MM.1S (cell line): ENCODE measurements around the gene CHST11.

Experiments used
- DNase-seq: peaks from one replicate; pipeline ENCODE4 v3.0.0-alpha.2; 2015
- H2AFZ ChIP-seq: fragments of 300-600 bp; sonication (generic); 2 replicates; pipeline ENCODE4 v1.6.0; 2016; ENCODE audit warnings: antibody characterized with exemption, low read length
- H3F3A ChIP-seq: fragments of 300-600 bp; sonication (generic); 2 replicates; pipeline ENCODE4 v1.6.1; 2016; ENCODE audit warnings: mild to moderate bottlenecking, antibody characterized with exemption, low read length, moderate library complexity, mixed read lengths; ENCODE audit not compliant: insufficient read depth
- H3K27ac ChIP-seq: fragments of 300-600 bp; sonication (generic); 2 replicates; pipeline ENCODE4 v1.5.1; 2016; ENCODE audit warnings: mild to moderate bottlenecking, low read length
- H3K27me3 ChIP-seq: fragments of 300-600 bp; sonication (generic); replicated peaks from 2 replicates; pipeline ENCODE4 v1.6.0; 2016; ENCODE audit warnings: low read length; ENCODE audit not compliant: insufficient read depth
- H3K36me3 ChIP-seq: fragments of 300-600 bp; sonication (generic); replicated peaks from 2 replicates; pipeline ENCODE4 v1.6.1; 2016; ENCODE audit warnings: mild to moderate bottlenecking, low read length, mixed read lengths; ENCODE audit not compliant: insufficient read depth
- H3K4me1 ChIP-seq: fragments of 300-600 bp; sonication (generic); 2 replicates; pipeline ENCODE4 v1.6.1; 2016; ENCODE audit warnings: low read length, mixed read lengths
- H3K4me2 ChIP-seq: fragments of 300-600 bp; sonication (generic); 2 replicates; pipeline ENCODE4 v1.6.0; 2016; ENCODE audit warnings: low read depth, low read length
- H3K4me3 ChIP-seq: fragments of 300-600 bp; sonication (generic); 2 replicates; pipeline ENCODE4 v1.5.1; 2016; ENCODE audit warnings: low read length, mixed read lengths
- H3K79me2 ChIP-seq: fragments of 300-600 bp; sonication (generic); 2 replicates; pipeline ENCODE4 v1.6.1; 2016; ENCODE audit warnings: mixed run types, low read length, mixed read lengths
- H3K9ac ChIP-seq: fragments of 300-600 bp; sonication (generic); 2 replicates; pipeline ENCODE4 v1.6.1; 2016; ENCODE audit warnings: low read length, mixed read lengths
- H3K9me2 ChIP-seq: fragments of 300-600 bp; sonication (generic); replicated peaks from 2 replicates; pipeline ENCODE4 v1.6.1; 2016; ENCODE audit warnings: mild to moderate bottlenecking, low read length, mixed read lengths; ENCODE audit not compliant: insufficient read depth
- H3K9me3 ChIP-seq: fragments of 300-600 bp; sonication (generic); replicated peaks from 2 replicates; pipeline ENCODE4 v1.6.1; 2016; ENCODE audit warnings: mild to moderate bottlenecking, low read length, mixed read lengths; ENCODE audit not compliant: insufficient read depth
- H4K20me1 ChIP-seq: fragments of 300-600 bp; sonication (generic); 2 replicates; pipeline ENCODE4 v1.6.1; 2016; ENCODE audit warnings: mild to moderate bottlenecking, low read length, moderate library complexity, mixed read lengths; ENCODE audit not compliant: insufficient read depth
- EZH2 ChIP-seq: fragments of 300-600 bp; sonication (generic); optimal IDR thresholded peaks from 2 replicates; pipeline ENCODE3; 2017; ENCODE audit warnings: low read depth, mild to moderate bottlenecking, antibody characterized with exemption, low read length, mixed read lengths
- EZH2phosphoT487 ChIP-seq: fragments of 300-600 bp; sonication (generic); IDR thresholded peaks from 2 replicates; pipeline ENCODE4 v1.6.1; 2018; ENCODE audit warnings: antibody characterized with exemption, low read length
- TF ChIP-seq, protein P1 (sequence below): fragments of 300-600 bp; sonication (generic); IDR thresholded peaks from 2 replicates; pipeline ENCODE4 v1.5.1; 2016; ENCODE audit warnings: antibody characterized with exemption, low read length, mixed read lengths

The CHST11 gene

DNA sequence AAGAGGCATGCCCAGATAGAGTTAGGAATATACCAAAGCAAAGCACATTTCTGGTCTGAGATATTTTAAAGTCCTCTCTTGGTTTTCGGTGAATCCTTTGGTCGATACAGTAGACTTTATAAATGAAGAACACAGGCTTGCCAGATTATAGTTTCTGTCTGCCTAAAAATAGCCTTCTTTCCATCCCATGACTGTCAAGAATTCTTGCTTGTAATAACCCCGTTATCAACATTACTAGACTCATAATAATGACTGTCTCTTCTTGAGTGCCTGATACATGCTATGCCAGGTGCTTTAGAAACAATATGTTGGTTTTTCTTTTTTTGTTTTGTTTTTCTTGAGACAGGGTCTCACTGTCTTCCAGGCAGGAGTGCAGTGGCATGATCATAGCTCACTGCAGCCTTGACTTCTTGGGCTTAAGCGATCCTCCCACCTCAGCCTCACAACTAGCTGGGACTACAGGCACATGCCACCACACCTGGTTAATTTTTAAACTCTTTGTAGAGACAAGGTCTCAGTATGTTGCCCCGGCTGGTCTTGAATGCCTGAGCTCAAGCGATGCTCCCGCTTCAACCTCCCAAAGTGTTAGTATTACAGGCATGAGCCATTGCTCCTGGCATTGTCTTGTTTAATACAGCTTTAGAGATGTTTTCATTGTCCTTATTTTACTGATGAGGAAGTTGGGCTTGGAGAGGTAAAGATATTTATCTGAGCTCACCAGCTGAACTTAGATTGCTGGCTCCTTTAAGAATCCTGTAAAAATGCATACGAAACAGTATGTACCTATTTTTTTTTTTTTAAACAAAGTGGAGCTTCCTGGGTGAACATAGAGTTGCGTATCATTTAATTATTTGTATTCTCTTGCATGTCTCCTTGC, 30.4 kb downstream of the CHST11 start:
- TF ChIP-seq EZH2 (no peak), EZH2phosphoT487 (no peak)
- TF ChIP-seq, protein P1, sequence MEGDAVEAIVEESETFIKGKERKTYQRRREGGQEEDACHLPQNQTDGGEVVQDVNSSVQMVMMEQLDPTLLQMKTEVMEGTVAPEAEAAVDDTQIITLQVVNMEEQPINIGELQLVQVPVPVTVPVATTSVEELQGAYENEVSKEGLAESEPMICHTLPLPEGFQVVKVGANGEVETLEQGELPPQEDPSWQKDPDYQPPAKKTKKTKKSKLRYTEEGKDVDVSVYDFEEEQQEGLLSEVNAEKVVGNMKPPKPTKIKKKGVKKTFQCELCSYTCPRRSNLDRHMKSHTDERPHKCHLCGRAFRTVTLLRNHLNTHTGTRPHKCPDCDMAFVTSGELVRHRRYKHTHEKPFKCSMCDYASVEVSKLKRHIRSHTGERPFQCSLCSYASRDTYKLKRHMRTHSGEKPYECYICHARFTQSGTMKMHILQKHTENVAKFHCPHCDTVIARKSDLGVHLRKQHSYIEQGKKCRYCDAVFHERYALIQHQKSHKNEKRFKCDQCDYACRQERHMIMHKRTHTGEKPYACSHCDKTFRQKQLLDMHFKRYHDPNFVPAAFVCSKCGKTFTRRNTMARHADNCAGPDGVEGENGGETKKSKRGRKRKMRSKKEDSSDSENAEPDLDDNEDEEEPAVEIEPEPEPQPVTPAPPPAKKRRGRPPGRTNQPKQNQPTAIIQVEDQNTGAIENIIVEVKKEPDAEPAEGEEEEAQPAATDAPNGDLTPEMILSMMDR = no peak
- Histone ChIP-seq H3F3A (no peaks in the 10 kb centered on the region), H4K20me1 (no peaks in the 10 kb centered on the region), H3K27me3 (no peaks in the 10 kb centered on the region), H3K4me3 (no peak overlapping the region), H3K36me3 (no peaks in the 10 kb centered on the region), H3K9ac (no peak overlapping the region), H3K79me2 (peaks cover 66% of the 10 kb centered on the region), H3K4me2 (0 out of 2 replicates have a peak overlapping the region, but pooled peaks have one; percentile 1), H3K9me3 (no peaks in the 10 kb centered on the region), H3K27ac (no peak overlapping the region), H3K9me2 (no peaks in the 10 kb centered on the region), H3K4me1 (peaks cover 9% of the 10 kb centered on the region), H2AFZ (no peak overlapping the region)
- DNase-seq = no peak

DNA sequence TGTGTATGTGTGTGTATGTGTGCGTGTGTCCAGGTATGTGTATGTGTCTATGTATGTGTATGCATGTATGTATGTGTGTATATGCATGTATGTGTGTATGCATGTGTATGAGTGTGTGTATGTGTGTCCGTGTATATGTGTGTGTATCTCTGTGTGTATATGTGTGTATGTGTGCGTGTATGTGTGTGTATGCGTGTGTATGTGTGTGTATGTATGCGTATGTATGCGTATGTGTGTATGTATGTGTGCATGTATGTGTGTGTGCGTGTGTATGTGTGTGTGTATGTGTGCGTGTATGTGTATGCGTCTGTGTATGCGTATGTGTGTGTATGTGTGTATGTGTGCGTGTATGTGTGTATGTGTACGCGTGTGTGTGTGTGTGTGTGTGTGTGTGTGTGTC, 31.6 kb downstream of the CHST11 start:
- no peak overlapping the region for H3K4me3 ChIP-seq
- H2AFZ ChIP-seq = no peak overlapping the region
- H3K27ac ChIP-seq = no peak overlapping the region
- H3K27me3 ChIP-seq = no peaks in the 10 kb centered on the region
- H3K4me1 ChIP-seq = no peaks in the 10 kb centered on the region
- H4K20me1 ChIP-seq = no peaks in the 10 kb centered on the region
- no peak for DNase-seq
- H3K9ac ChIP-seq = no peak overlapping the region
- peaks cover 71% of the 10 kb centered on the region for H3K79me2 ChIP-seq
- no peaks in the 10 kb centered on the region; the same call in 1 of the 2 replicates for H3K36me3 ChIP-seq
- TF ChIP-seq EZH2phosphoT487 (no peak), EZH2 (no peak)
- TF ChIP-seq, protein P1 = no peak
- H3K4me2 ChIP-seq = no peak overlapping the region
- no peaks in the 10 kb centered on the region for H3F3A ChIP-seq
- H3K9me2 ChIP-seq = no peaks in the 10 kb centered on the region
- no peaks in the 10 kb centered on the region for H3K9me3 ChIP-seq

DNA sequence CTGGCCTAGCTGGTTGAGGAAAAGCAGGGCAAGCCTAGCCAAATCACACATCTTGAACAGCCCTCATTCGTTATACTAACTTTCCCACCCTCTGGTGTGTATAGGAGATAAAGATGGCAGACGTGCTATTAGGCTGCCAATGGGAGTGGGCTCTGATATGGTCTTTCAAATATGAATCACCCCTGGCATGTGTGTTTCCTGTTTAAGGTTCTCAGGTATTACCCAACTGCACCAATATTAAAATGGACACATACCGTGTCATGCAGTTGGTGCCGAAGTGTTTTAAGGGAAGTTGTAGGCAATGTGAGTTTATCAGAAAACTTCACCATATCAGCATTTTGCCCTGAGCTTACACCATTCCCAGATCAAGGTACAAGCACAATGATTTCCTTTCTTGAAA, 33.4 kb downstream of the CHST11 start:
- no peak overlapping the region for H3K4me2 ChIP-seq
- H4K20me1 ChIP-seq = no peaks in the 10 kb centered on the region
- H3K79me2 ChIP-seq = peaks cover 69% of the 10 kb centered on the region
- TF ChIP-seq, protein P1 = no peak
- no peak for TF ChIP-seq EZH2
- no peak for TF ChIP-seq EZH2phosphoT487
- no peak for DNase-seq
- H3K36me3 ChIP-seq = no peaks in the 10 kb centered on the region; the same call in 1 of the 2 replicates
- no peak overlapping the region for H3K9ac ChIP-seq
- no peaks in the 10 kb centered on the region for H3K27me3 ChIP-seq
- H3K9me3 ChIP-seq = no peaks in the 10 kb centered on the region
- peaks cover 9% of the 10 kb centered on the region for H3K4me1 ChIP-seq
- no peak overlapping the region for H3K27ac ChIP-seq
- H2AFZ ChIP-seq = no peak overlapping the region
- no peaks in the 10 kb centered on the region for H3K9me2 ChIP-seq
- no peak overlapping the region for H3K4me3 ChIP-seq
- 0 out of 2 replicates have a peak, but pooled peaks cover 12% of the 10 kb centered on the region for H3F3A ChIP-seq
